B cell (primary cell): Measurements from ENCODE around the gene TOP2A. TPM values are rescaled to one million over a fixed set of nuclear protein-coding genes. Genes with fewer than 3 reads are reported as not detected.
A peak's percentile ranks its signal among the peaks of the same experiment; 100 is the strongest.

Experiments used
- ATAC-seq: fragments of 200-7000 bp; cut with Tn5 transposase; one replicate; pipeline ENCODE4 v1.10.0; 2021; ENCODE audit warnings: low read depth, mild to moderate bottlenecking, moderate number of reproducible peaks, moderate library complexity
- CTCF ChIA-PET: fragments of 350-600 bp; sonication (Branson Sonifier 250); formaldehyde crosslinking; loops from one replicate; lab custom pipeline; 2021; ENCODE audit warnings: antibody characterized with exemption, inconsistent platforms; lab: Charles Lee
- POLR2A ChIA-PET: fragments of 350-600 bp; sonication (Branson Sonifier 250); formaldehyde crosslinking; loops from one replicate; lab custom pipeline; 2021; ENCODE audit warnings: antibody characterized with exemption; lab: Charles Lee
- DNase-seq: peaks from one replicate; pipeline ENCODE4 v3.0.0; 2013
- H2AFZ ChIP-seq: 2 replicates; pipeline ENCODE4 v1.6.1; 2012; ENCODE audit warnings: mild to moderate bottlenecking, low read depth, low read length; ENCODE audit not compliant: insufficient read depth, poor library complexity, severe bottlenecking
- H3K27ac ChIP-seq, 2 donors: 1 replicate in 1 of 2; 2 replicates in 1 of 2; pipeline ENCODE4 v1.5.1; 2012 to 2013; ENCODE audit warnings: low read length in 2 of 2, mild to moderate bottlenecking in 2 of 2, moderate library complexity in 1 of 2
- H3K27me3 ChIP-seq, 4 experiments: fragments of 200-600 bp in 1 of 4; sonication (generic) in 1 of 4; replicated peaks in 1 of 4; 1 replicate in 2 of 4; 2 replicates in 2 of 4; pipeline versions ENCODE4 v1.6.1 to v1.7.0; 2013 to 2016; ENCODE audit warnings: low read length in 3 of 4, mild to moderate bottlenecking in 2 of 4, mixed read lengths in 1 of 4, moderate library complexity in 1 of 4; ENCODE audit not compliant: insufficient read depth in 4 of 4, control insufficient read depth in 3 of 4; ENCODE audit errors: control extremely low read depth in 1 of 4
- H3K36me3 ChIP-seq, 2 experiments: replicated peaks in 1 of 2; 1 replicate in 1 of 2; 2 replicates in 1 of 2; pipeline versions ENCODE4 v1.6.1 to v1.7.1; 2013; ENCODE audit warnings: low read length in 1 of 2; ENCODE audit not compliant: insufficient read depth in 2 of 2, control insufficient read depth in 1 of 2; ENCODE audit errors: control extremely low read depth in 1 of 2, extremely low read depth in 1 of 2
- H3K4me1 ChIP-seq, 2 donors: fragments of 200-600 bp in 1 of 2; sonication (generic) in 1 of 2; 1 replicate in 1 of 2; 2 replicates in 1 of 2; pipeline versions ENCODE4 v1.5.1 to v1.6.1; 2013 to 2017; ENCODE audit warnings: low read length in 2 of 2; ENCODE audit not compliant: control insufficient read depth in 2 of 2, insufficient read depth in 2 of 2
- H3K4me2 ChIP-seq: replicated peaks from 2 replicates; pipeline ENCODE3; 2012; ENCODE audit warnings: mild to moderate bottlenecking, low read depth, low read length; ENCODE audit not compliant: poor library complexity, severe bottlenecking
- H3K4me3 ChIP-seq, 5 experiments: fragments of 200-600 bp in 1 of 5; sonication (generic) in 1 of 5; 1 replicate in 3 of 5; 2 replicates in 2 of 5; pipeline versions ENCODE4 v1.5.1 to v1.7.0; 2011 to 2016; ENCODE audit warnings: low read length in 4 of 5, mild to moderate bottlenecking in 4 of 5, low read depth in 2 of 5, control low read depth in 1 of 5, moderate library complexity in 1 of 5; ENCODE audit not compliant: insufficient read depth in 1 of 5; ENCODE audit errors: control extremely low read depth in 1 of 5, extremely low read depth in 1 of 5
- H3K79me2 ChIP-seq: fragments of 200-600 bp; sonication (generic); one replicate; pipeline ENCODE4 v1.6.0; 2016; ENCODE audit warnings: low read length; ENCODE audit not compliant: control insufficient read depth, insufficient read depth
- H3K9ac ChIP-seq: fragments of 200-600 bp; sonication (generic); 2 replicates; pipeline ENCODE4 v1.6.1; 2017; ENCODE audit warnings: mild to moderate bottlenecking, low read length, moderate library complexity
- H3K9me3 ChIP-seq, 3 donors: one replicate each; pipeline versions ENCODE4 v1.6.1 to v1.7.1; 2013; ENCODE audit warnings: low read length in 2 of 3; ENCODE audit not compliant: control insufficient read depth in 2 of 3, insufficient read depth in 1 of 3; ENCODE audit errors: control extremely low read depth in 1 of 3
- H4K20me1 ChIP-seq: 2 replicates; pipeline ENCODE4 v1.6.0; 2012; ENCODE audit warnings: mild to moderate bottlenecking, low read length; ENCODE audit not compliant: insufficient read depth, control insufficient read depth, poor library complexity, severe bottlenecking
- H3K27ac Mint-ChIP-seq: one replicate; pipeline ENCODE4 v1.8.0; 2021; ENCODE audit warnings: mixed read lengths
- H3K27me3 Mint-ChIP-seq: one replicate; pipeline ENCODE4 v1.8.0; 2021; ENCODE audit warnings: mixed read lengths
- H3K4me1 Mint-ChIP-seq: one replicate; pipeline ENCODE4 v1.8.0; 2021; ENCODE audit warnings: mixed read lengths
- H3K4me3 Mint-ChIP-seq: one replicate; pipeline ENCODE4 v1.8.0; 2021; ENCODE audit warnings: mixed read lengths
- H3K9me3 Mint-ChIP-seq: one replicate; pipeline ENCODE4 v1.8.0; 2022; ENCODE audit warnings: mixed read lengths; ENCODE audit not compliant: insufficient read depth
- EZH2 ChIP-seq: IDR thresholded peaks from 2 replicates; pipeline ENCODE4 v1.6.1; 2012; ENCODE audit warnings: borderline replicate concordance, low read depth, mild to moderate bottlenecking, moderate library complexity, low read length; ENCODE audit not compliant: insufficient read depth, poor library complexity, severe bottlenecking
- WGBS: methylation state at CpG from one replicate; pipeline ENCODE4 v1.1.5; 2013; ENCODE audit warnings: missing lambda C conversion rate; ENCODE audit not compliant: insufficient coverage; 5-methylcytosine and 5-hydroxymethylcytosine counted together
- intact Hi-C: fragments of 100-400 bp; cut with micrococcal nuclease; formaldehyde crosslinking; loops from one replicate; pipeline ENCODE4 v1.10.0; 2022
- polyA plus RNA-seq: library from polyadenylated mRNA; depleted of rRNA; stranded (reverse); fragments of >200 nt; gene quantifications from 2 replicates; pipeline ENCODE4 v1.2.3, GENCODE V29; 2012
- total RNA-seq, 2 donors: library from RNA; stranded (reverse); fragments of 120-200 nt in 1 of 2; gene quantifications; 1 replicate in 1 of 2; 2 replicates in 1 of 2; pipeline versions ENCODE4 v1.2.3 to v1.2.4, GENCODE V29; 2013 to 2022
- TF ChIP-seq, protein P1 (sequence below): fragments of 200-600 bp; IDR thresholded peaks from one replicate; pipeline ENCODE4 v1.8.0; 2022; ENCODE audit warnings: antibody characterized with exemption, mild to moderate bottlenecking

The TOP2A gene
- total and polyA plus RNA-seq, 2 donors (not counting 1 experiment from before 2014, with no cell fraction given) = 0.36 to 3.1 TPM

DNA sequence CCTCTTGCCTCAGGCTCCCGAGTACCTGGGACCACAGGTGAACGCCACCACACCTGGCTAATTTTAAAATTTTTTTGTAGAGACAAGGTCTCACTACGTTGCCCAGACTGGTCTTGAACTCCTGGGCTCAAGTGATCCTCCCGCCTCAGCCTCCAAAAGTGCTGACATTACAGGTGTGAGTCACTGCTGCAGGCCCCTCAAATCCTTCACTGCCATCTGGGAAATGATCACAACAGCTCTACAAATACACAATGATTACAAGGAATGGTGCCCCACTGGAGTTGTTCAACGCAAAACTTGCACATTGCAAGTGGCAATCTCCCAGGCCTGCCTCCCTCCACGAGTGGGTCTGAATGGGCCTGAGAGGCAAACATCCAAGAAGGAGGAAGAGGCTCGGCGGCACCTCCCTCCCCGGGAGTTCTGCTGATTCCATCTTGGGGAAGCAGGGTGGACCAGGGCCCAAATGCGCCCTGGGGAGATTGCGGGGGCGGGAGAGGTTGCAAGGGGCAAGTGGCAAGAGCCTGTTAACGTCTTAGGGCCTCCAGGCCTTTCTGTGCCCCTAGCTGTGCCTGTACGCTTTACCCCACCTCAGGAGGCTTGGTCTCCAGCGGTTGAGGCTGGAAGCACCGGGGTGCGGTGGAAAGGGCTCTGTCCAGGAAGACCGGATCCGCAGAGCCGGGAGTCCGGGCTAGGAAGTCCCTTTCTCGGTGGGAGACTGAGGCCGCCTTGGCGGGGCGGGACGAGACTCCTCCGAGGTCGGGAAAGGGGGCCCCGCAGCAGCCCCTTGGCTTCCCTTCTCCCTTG lies 24.9 kb upstream of the TOP2A start:
- DNase-seq = no peak
- Mint-ChIP-seq H3K9me3 (no peaks in the 10 kb centered on the region), H3K4me3 (peak overlapping the region; percentile 77), H3K27ac (peak overlapping the region; percentile 46), H3K4me1 (peaks cover 39% of the 10 kb centered on the region), H3K27me3 (no peaks in the 10 kb centered on the region)
- peak overlapping the region in 1 of 2 donors; percentile 62 for H3K27ac ChIP-seq
- H3K36me3 ChIP-seq = no peaks in the 10 kb centered on the region
- H3K4me1 ChIP-seq = peaks cover 29 to 37% of the 10 kb centered on the region in 2 donors
- peak overlapping the region; percentile 91 for H2AFZ ChIP-seq
- TF ChIP-seq, protein P1, sequence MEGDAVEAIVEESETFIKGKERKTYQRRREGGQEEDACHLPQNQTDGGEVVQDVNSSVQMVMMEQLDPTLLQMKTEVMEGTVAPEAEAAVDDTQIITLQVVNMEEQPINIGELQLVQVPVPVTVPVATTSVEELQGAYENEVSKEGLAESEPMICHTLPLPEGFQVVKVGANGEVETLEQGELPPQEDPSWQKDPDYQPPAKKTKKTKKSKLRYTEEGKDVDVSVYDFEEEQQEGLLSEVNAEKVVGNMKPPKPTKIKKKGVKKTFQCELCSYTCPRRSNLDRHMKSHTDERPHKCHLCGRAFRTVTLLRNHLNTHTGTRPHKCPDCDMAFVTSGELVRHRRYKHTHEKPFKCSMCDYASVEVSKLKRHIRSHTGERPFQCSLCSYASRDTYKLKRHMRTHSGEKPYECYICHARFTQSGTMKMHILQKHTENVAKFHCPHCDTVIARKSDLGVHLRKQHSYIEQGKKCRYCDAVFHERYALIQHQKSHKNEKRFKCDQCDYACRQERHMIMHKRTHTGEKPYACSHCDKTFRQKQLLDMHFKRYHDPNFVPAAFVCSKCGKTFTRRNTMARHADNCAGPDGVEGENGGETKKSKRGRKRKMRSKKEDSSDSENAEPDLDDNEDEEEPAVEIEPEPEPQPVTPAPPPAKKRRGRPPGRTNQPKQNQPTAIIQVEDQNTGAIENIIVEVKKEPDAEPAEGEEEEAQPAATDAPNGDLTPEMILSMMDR = no peak
- no peak for TF ChIP-seq EZH2
- CTCF ChIA-PET = interaction anchor here (0.6 to 9.3 kb wide), 13 partner anchors 24 to 178 kb away, joined by 3 to 172 read pairs (median 7); partner anchors contain the start of genes CCR7 and TOP2A
- H4K20me1 ChIP-seq = no peaks in the 10 kb centered on the region
- peak overlapping the region; percentile 95 for H3K4me2 ChIP-seq
- 58% methylated on average over 28 of the region's 29 CpGs for WGBS
- no peaks in the 10 kb centered on the region for H3K9me3 ChIP-seq
- POLR2A ChIA-PET = interaction anchor here (2.6 kb wide), 1 partner anchor 91 kb away, joined by 18 read pairs; no protein-coding TSS in a partner anchor
- peak overlapping the region; percentile 72 for H3K9ac ChIP-seq
- ATAC-seq = no peak
- peak overlapping the region in 4 of 5 experiments; percentile 41 to 66 (median 56) for H3K4me3 ChIP-seq
- intact Hi-C loops = loop anchor here (1.0 to 5.0 kb wide), 4 partner anchors 25 to 350 kb away; partner anchors contain the start of gene TOP2A
- H3K27me3 ChIP-seq = peaks cover 0 to 6% (median 0%) of the 10 kb centered on the region in 4 experiments
- peaks cover 30% of the 10 kb centered on the region for H3K79me2 ChIP-seq

DNA sequence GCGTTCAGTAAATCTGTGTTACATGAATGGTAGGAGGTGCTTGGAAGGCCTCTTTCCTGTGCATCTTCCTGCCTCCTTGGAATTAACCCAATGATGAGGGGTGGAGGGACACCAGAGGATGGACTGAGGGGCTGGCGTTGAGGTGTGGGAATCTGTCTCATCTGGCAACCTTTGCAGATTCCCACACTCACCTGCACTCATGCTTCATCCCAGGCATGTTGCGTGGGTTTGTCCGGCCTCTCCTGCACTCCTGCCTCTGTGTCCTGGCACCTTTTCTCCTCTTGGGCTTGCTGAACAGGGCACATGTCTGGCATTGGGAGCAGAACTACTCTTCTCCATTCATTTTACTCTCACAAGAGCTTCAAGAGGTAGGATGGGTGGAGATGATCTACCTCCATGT lies 22.5 kb upstream of the TOP2A start:
- H3K79me2 ChIP-seq = peaks cover 14% of the 10 kb centered on the region
- H3K9ac ChIP-seq = no peak overlapping the region
- ChIA-PET CTCF (interaction anchor here (1.0 to 9.3 kb wide), 12 partner anchors 8 to 208 kb away, joined by 3 to 172 read pairs (median 4); no protein-coding TSS in a partner anchor), POLR2A (no interaction called here)
- no peak overlapping the region for H2AFZ ChIP-seq
- Mint-ChIP-seq H3K4me3 (no peak overlapping the region), H3K27ac (no peak overlapping the region), H3K27me3 (no peaks in the 10 kb centered on the region), H3K4me1 (peaks cover 26% of the 10 kb centered on the region), H3K9me3 (no peaks in the 10 kb centered on the region)
- DNase-seq (no peak), ATAC-seq (no peak)
- TF ChIP-seq, protein P1 = no peak
- TF ChIP-seq EZH2 = no peak
- intact Hi-C loops = loop anchor here (5.0 kb wide), 3 partner anchors 37 to 352 kb away; no protein-coding TSS in a partner anchor
- WGBS = 94% methylated on average over 4 of the region's 4 CpGs
- no peaks in the 10 kb centered on the region for H3K27me3 ChIP-seq
- H3K4me2 ChIP-seq = no peak overlapping the region
- no peaks in the 10 kb centered on the region for H3K9me3 ChIP-seq
- no peaks in the 10 kb centered on the region for H4K20me1 ChIP-seq
- H3K27ac ChIP-seq = no peak overlapping the region
- H3K4me1 ChIP-seq = peaks cover 22 to 34% of the 10 kb centered on the region in 2 donors
- H3K4me3 ChIP-seq = no peak overlapping the region
- H3K36me3 ChIP-seq = no peaks in the 10 kb centered on the region
